ENCODE measurements around the gene NKX6-2. TPM values are rescaled to one million over a fixed set of nuclear protein-coding genes. Genes with fewer than 3 reads are reported as not detected.
"Not testable (repeated sequence)": the region's sequence is repeated elsewhere in the genome, so short reads cannot be mapped to it uniquely, and the experiment has no call there.

NKX6-2 gene
- total RNA-seq, 2 donors from 2014 or later: not detected

- Mint-ChIP-seq H3K4me3 (no peak overlapping the region), H3K4me1 (peaks cover 6% of the 10 kb centered on the region), H3K36me3 (ENCODE audit: low read depth) (no peaks in the 10 kb centered on the region), H3K9me3 (peaks cover 5% of the 10 kb centered on the region), H3K27ac (no peak overlapping the region), H3K27me3 (no peaks in the 10 kb centered on the region)
- ATAC-seq (replicated peaks): no peak
Measured at GRCh38 chr10:132750936-132751335, 35.0 kb downstream of the NKX6-2 start.

- Mint-ChIP-seq H3K4me1 (no peaks in the 10 kb centered on the region), H3K4me3 (no peak overlapping the region), H3K9me3 (no peaks in the 10 kb centered on the region), H3K36me3 (ENCODE audit: low read depth) (no peaks in the 10 kb centered on the region), H3K27ac (no peak overlapping the region), H3K27me3 (no peaks in the 10 kb centered on the region)
- no peak for ATAC-seq (replicated peaks)
Measured at GRCh38 chr10:132749371-132749795, 36.6 kb downstream of the NKX6-2 start.

GRCh38 chr10:132748545-132749370 is 37.2 kb downstream of the NKX6-2 start:
- Mint-ChIP-seq H3K4me1 (no peaks in the 10 kb centered on the region), H3K4me3 (no peak overlapping the region), H3K36me3 (ENCODE audit: low read depth) (no peaks in the 10 kb centered on the region), H3K27me3 (no peaks in the 10 kb centered on the region), H3K9me3 (no peaks in the 10 kb centered on the region), H3K27ac (no peak overlapping the region)
- ATAC-seq (replicated peaks): no peak

- Mint-ChIP-seq H3K36me3 (ENCODE audit: low read depth) (no peaks in the 10 kb centered on the region), H3K27ac (no peak overlapping the region), H3K27me3 (no peaks in the 10 kb centered on the region), H3K4me3 (no peak overlapping the region), H3K4me1 (no peaks in the 10 kb centered on the region), H3K9me3 (no peaks in the 10 kb centered on the region)
- ATAC-seq (replicated peaks): no peak
Measured at GRCh38 chr10:132748135-132748534, 37.8 kb downstream of the NKX6-2 start.

GRCh38 chr10:132746801-132747625 is 38.9 kb downstream of the NKX6-2 start:
- Mint-ChIP-seq H3K27ac (no peak overlapping the region), H3K4me1 (no peaks in the 10 kb centered on the region), H3K27me3 (no peaks in the 10 kb centered on the region), H3K9me3 (no peaks in the 10 kb centered on the region), H3K36me3 (ENCODE audit: low read depth) (no peaks in the 10 kb centered on the region), H3K4me3 (no peak overlapping the region)
- ATAC-seq (replicated peaks): no peak

- Mint-ChIP-seq H3K27ac (no peak overlapping the region), H3K27me3 (no peaks in the 10 kb centered on the region), H3K9me3 (no peaks in the 10 kb centered on the region), H3K4me3 (no peak overlapping the region), H3K4me1 (no peaks in the 10 kb centered on the region), H3K36me3 (ENCODE audit: low read depth) (no peaks in the 10 kb centered on the region)
- ATAC-seq (replicated peaks): no peak
Measured at GRCh38 chr10:132746386-132746785, 39.6 kb downstream of the NKX6-2 start.

- Mint-ChIP-seq H3K27ac (no peak overlapping the region), H3K4me1 (no peaks in the 10 kb centered on the region), H3K4me3 (no peak overlapping the region), H3K9me3 (no peaks in the 10 kb centered on the region), H3K27me3 (no peaks in the 10 kb centered on the region), H3K36me3 (ENCODE audit: low read depth) (no peaks in the 10 kb centered on the region)
- no peak for ATAC-seq (replicated peaks)
Measured at GRCh38 chr10:132745971-132746370, 40.0 kb downstream of the NKX6-2 start.

- no peak overlapping the region for H3K27ac Mint-ChIP-seq
- no peaks in the 10 kb centered on the region for H3K9me3 Mint-ChIP-seq
- no peak for ATAC-seq (replicated peaks)
- H3K4me1 Mint-ChIP-seq: no peaks in the 10 kb centered on the region
- H3K4me3 Mint-ChIP-seq: no peak overlapping the region
- H3K27me3 Mint-ChIP-seq: no peaks in the 10 kb centered on the region
- H3K36me3 Mint-ChIP-seq (ENCODE audit: low read depth): no peaks in the 10 kb centered on the region
Measured at GRCh38 chr10:132745511-132745910, 40.4 kb downstream of the NKX6-2 start.

GRCh38 chr10:132744839-132745238 is 41.1 kb downstream of the NKX6-2 start:
- H3K36me3 Mint-ChIP-seq (ENCODE audit: low read depth): no peaks in the 10 kb centered on the region
- no peak for ATAC-seq (replicated peaks)

GRCh38 chr10:132743925-132744490 is 41.9 kb downstream of the NKX6-2 start:
- no peaks in the 10 kb centered on the region for H3K9me3 Mint-ChIP-seq
- no peak overlapping the region for H3K27ac Mint-ChIP-seq
- H3K4me1 Mint-ChIP-seq: no peaks in the 10 kb centered on the region
- no peaks in the 10 kb centered on the region for H3K36me3 Mint-ChIP-seq (ENCODE audit: low read depth)
- ATAC-seq (replicated peaks): no peak
- H3K27me3 Mint-ChIP-seq: no peaks in the 10 kb centered on the region
- H3K4me3 Mint-ChIP-seq: no peak overlapping the region

More at GRCh38 chr10:132744839-132745238, 41.1 kb downstream of the NKX6-2 start:
- Mint-ChIP-seq H3K4me3 (no peak overlapping the region), H3K9me3 (no peaks in the 10 kb centered on the region), H3K27me3 (no peaks in the 10 kb centered on the region), H3K27ac (no peak overlapping the region), H3K4me1 (no peaks in the 10 kb centered on the region)

GRCh38 chr10:132743196-132743924 is 42.6 kb downstream of the NKX6-2 start:
- not testable (repeated sequence) for H3K27me3 Mint-ChIP-seq; H3K9me3 Mint-ChIP-seq; ATAC-seq (replicated peaks); H3K27ac Mint-ChIP-seq; H3K4me3 Mint-ChIP-seq; H3K4me1 Mint-ChIP-seq; H3K36me3 Mint-ChIP-seq (ENCODE audit: low read depth)

GRCh38 chr10:132742837-132743194 is 43.1 kb downstream of the NKX6-2 start:
- Mint-ChIP-seq H3K27me3 (no peaks in the 10 kb centered on the region), H3K9me3 (no peaks in the 10 kb centered on the region), H3K4me3 (no peak overlapping the region), H3K4me1 (no peaks in the 10 kb centered on the region), H3K27ac (no peak overlapping the region), H3K36me3 (ENCODE audit: low read depth) (no peaks in the 10 kb centered on the region)
- no peak for ATAC-seq (replicated peaks)

GRCh38 chr10:132742167-132742836 is 43.6 kb downstream of the NKX6-2 start:
- no peak overlapping the region for H3K27ac Mint-ChIP-seq

GRCh38 chr10:132740588-132740987 is 45.4 kb downstream of the NKX6-2 start:
- Mint-ChIP-seq H3K27ac (no peak overlapping the region), H3K4me3 (no peak overlapping the region), H3K9me3 (no peaks in the 10 kb centered on the region), H3K36me3 (ENCODE audit: low read depth) (no peaks in the 10 kb centered on the region), H3K4me1 (no peaks in the 10 kb centered on the region), H3K27me3 (no peaks in the 10 kb centered on the region)
- no peak for ATAC-seq (replicated peaks)

More at GRCh38 chr10:132742167-132742836, 43.6 kb downstream of the NKX6-2 start:
- H3K4me1 Mint-ChIP-seq: no peaks in the 10 kb centered on the region
- no peaks in the 10 kb centered on the region for H3K27me3 Mint-ChIP-seq
- no peaks in the 10 kb centered on the region for H3K36me3 Mint-ChIP-seq (ENCODE audit: low read depth)
- no peak for ATAC-seq (replicated peaks)
- no peaks in the 10 kb centered on the region for H3K9me3 Mint-ChIP-seq
- H3K4me3 Mint-ChIP-seq: no peak overlapping the region
